K562 (cell line): ENCODE data around the gene IBA57. TPM values are rescaled to one million over a fixed set of nuclear protein-coding genes. Genes with fewer than 3 reads are reported as not detected.
A peak's percentile ranks its signal among the peaks of the same experiment; 100 is the strongest.

ENCODE experiments used
- ATAC-seq: fragments of 200-7000 bp; cut with Tn5 transposase; 3 replicates; pipeline ENCODE4 v1.9.1; 2020; ENCODE audit warnings: moderate library complexity
- BruUV-seq: library from RNA; stranded (reverse); fragments of 400-500 nt; replicated peaks from 2 replicates; lab custom pipeline; 2021; lab: Mats Ljungman, UMichigan
- CTCF ChIA-PET: fragments of 300-600 bp; formaldehyde crosslinking; extraction: SDS; loops from one replicate; lab custom pipeline; 2021; ENCODE audit warnings: low intra/inter-chr PET ratio; lab: Yijun Ruan, JAX
- POLR2A ChIA-PET: fragments of 300-600, 350-650 bp; sonication (Branson Sonifier 250); formaldehyde crosslinking; extraction: SDS; loops from one replicate; lab custom pipeline; 2021; ENCODE audit warnings: antibody characterized with exemption, inconsistent platforms; lab: Yijun Ruan, JAX
- DNase-seq, 4 experiments: peaks; one replicate each; pipeline versions ENCODE4 v3.0.0 to v3.0.0-alpha.2; 2011 to 2018; ENCODE audit warnings: low spot score in 3 of 4, mixed read lengths in 3 of 4; ENCODE audit errors: extremely low read depth in 1 of 4
- FAIRE-seq: peaks from 2 replicates; lab custom pipeline; 2011; peaks lifted over from hg19 to GRCh38; lab: Jason Lieb, UNC
- H2AFZ ChIP-seq: 2 replicates; pipeline ENCODE4 v1.6.0; 2011; ENCODE audit warnings: low read depth, low read length, control low read depth, inconsistent platforms
- H3K27ac ChIP-seq: fragments of 200-600 bp; 3 replicates; pipeline ENCODE4 v1.8.0; 2011; ENCODE audit warnings: low read depth, mild to moderate bottlenecking, control low read depth, inconsistent platforms, low read length, moderate library complexity, mixed read lengths; ENCODE audit errors: extremely low read depth
- H3K27me3 ChIP-seq, 2 experiments: fragments of 300-600 bp in 1 of 2; 2 replicates in 1 of 2; 3 replicates in 1 of 2; pipeline versions ENCODE4 v1.6.0 to v1.8.0; 2011; ENCODE audit warnings: inconsistent platforms in 2 of 2, low read length in 2 of 2, mild to moderate bottlenecking in 1 of 2, mixed read lengths in 1 of 2, moderate library complexity in 1 of 2; ENCODE audit not compliant: control insufficient read depth in 2 of 2, insufficient read depth in 2 of 2
- H3K36me3 ChIP-seq: fragments of 300-600 bp; 3 replicates; pipeline ENCODE4 v1.8.0; 2011; ENCODE audit warnings: mild to moderate bottlenecking, low read length, inconsistent platforms; ENCODE audit not compliant: control insufficient read depth, insufficient read depth
- H3K4me1 ChIP-seq, 2 experiments: fragments of 200-600 bp in 1 of 2; replicated peaks in 1 of 2; 2 replicates in 1 of 2; 3 replicates in 1 of 2; pipeline versions ENCODE4 v1.5.1 to v1.8.0; 2011; ENCODE audit warnings: inconsistent platforms in 2 of 2, low read length in 2 of 2, mild to moderate bottlenecking in 1 of 2, mixed read lengths in 1 of 2, moderate library complexity in 1 of 2; ENCODE audit not compliant: control insufficient read depth in 2 of 2, insufficient read depth in 2 of 2
- H3K4me2 ChIP-seq: 2 replicates; pipeline ENCODE4 v1.6.1; 2011; ENCODE audit warnings: low read length, control low read depth, inconsistent platforms, mixed read lengths; ENCODE audit not compliant: insufficient read depth
- H3K4me3 ChIP-seq: fragments of 200-600 bp; sonication (generic), shearing (Covaris generic); 2 replicates; pipeline ENCODE4 v1.5.1; 2016; ENCODE audit warnings: control low read depth, inconsistent platforms
- H3K79me2 ChIP-seq: fragments of 200-600 bp; 3 replicates; pipeline ENCODE4 v1.8.0; 2011; ENCODE audit warnings: low read length, inconsistent platforms; ENCODE audit not compliant: control insufficient read depth, insufficient read depth
- H3K9ac ChIP-seq, 2 experiments: 2 replicates each; pipeline versions ENCODE4 v1.6.0 to v1.6.1; 2011; ENCODE audit warnings: low read depth in 2 of 2, low read length in 2 of 2, control low read depth in 1 of 2, inconsistent platforms in 1 of 2, mild to moderate bottlenecking in 1 of 2, mixed read lengths in 1 of 2; ENCODE audit not compliant: insufficient read depth in 1 of 2
- H3K9me1 ChIP-seq: one replicate; pipeline ENCODE4 v1.6.0; 2011; ENCODE audit warnings: inconsistent platforms, mild to moderate bottlenecking, low read length, moderate library complexity; ENCODE audit not compliant: control insufficient read depth, insufficient read depth
- H3K9me3 ChIP-seq: replicated peaks from 2 replicates; pipeline ENCODE4 v1.5.1; 2011; ENCODE audit warnings: low read depth, low read length, inconsistent platforms; ENCODE audit not compliant: control insufficient read depth, insufficient read depth
- H4K20me1 ChIP-seq: replicated peaks from 2 replicates; pipeline ENCODE4 v1.6.1; 2011; ENCODE audit warnings: low read length, inconsistent platforms, mixed read lengths; ENCODE audit not compliant: control insufficient read depth, insufficient read depth
- BACH1 ChIP-seq: fragments of 200-800 bp; sonication (Bioruptor generic); IDR thresholded peaks from 2 replicates; pipeline ENCODE4 v1.6.1; 2016; ENCODE audit warnings: missing genetic modification characterization, missing compliant biosample characterization
- FOXJ2 ChIP-seq: fragments of 200-800 bp; sonication (Bioruptor generic); IDR thresholded peaks from 2 replicates; pipeline ENCODE4 v1.6.1; 2016; ENCODE audit warnings: missing genetic modification characterization, missing compliant biosample characterization
- GTF2A2 ChIP-seq: IDR thresholded peaks from 2 replicates; pipeline ENCODE4 v1.6.1; 2016; ENCODE audit warnings: mild to moderate bottlenecking, missing genetic modification characterization, missing compliant biosample characterization
- OTX1 ChIP-seq: fragments of 450-650 bp; formaldehyde crosslinking; IDR thresholded peaks from 2 replicates; pipeline ENCODE4 v1.4.0; 2022; ENCODE audit warnings: mild to moderate bottlenecking
- TEAD1 ChIP-seq, 2 experiments: fragments of 450-650 bp in 1 of 2; sonication (generic) in 1 of 2; formaldehyde crosslinking; IDR thresholded peaks; 2 replicates each; pipeline versions ENCODE4 v1.4.0 to v1.8.0; 2020 to 2022; ENCODE audit warnings: mild to moderate bottlenecking in 2 of 2, missing genetic modification reagents in 1 of 2
- XRCC5 ChIP-seq: fragments of 200-400 bp; formaldehyde crosslinking; IDR thresholded peaks from 2 replicates; pipeline ENCODE4 v1.6.1; 2017; ENCODE audit warnings: low read depth, mild to moderate bottlenecking, low read length
- ZNF239 ChIP-seq: fragments of 250-450 bp; sonication (Bioruptor Pico); IDR thresholded peaks from 2 replicates; pipeline ENCODE4 v1.4.0; 2020; ENCODE audit warnings: mild to moderate bottlenecking
- ZNF431 ChIP-seq: sonication (generic); formaldehyde crosslinking; IDR thresholded peaks from 2 replicates; pipeline ENCODE4 v1.8.0; 2022; ENCODE audit warnings: mild to moderate bottlenecking, missing genetic modification reagents
- WGBS: fragments of 100-300 bp; shearing (Covaris generic); methylation state at CpG from one replicate; pipeline ENCODE4 v1.1.6; 2016; ENCODE audit warnings: low coverage, mixed read lengths; ENCODE audit not compliant: insufficient coverage; ENCODE audit errors: missing lambda C conversion rate; 5-methylcytosine and 5-hydroxymethylcytosine counted together
- in situ Hi-C: fragments of 300-500 bp; cut with MboI; formaldehyde crosslinking; loops from 4 replicates; pipeline ENCODE4 v1.15.0; 2018; ENCODE audit warnings: inconsistent platforms, mixed read lengths
- intact Hi-C: fragments of 100-400 bp; cut with micrococcal nuclease; formaldehyde crosslinking; loops from 2 replicates; pipeline ENCODE4 v1.14.2; 2022
- polyA plus RNA-seq, 8 experiments: library from polyadenylated mRNA; depleted of rRNA in 4 of 8; stranded (reverse) in 5 of 8; unstranded in 3 of 8; fragments of >200 nt; fragmentation: Nextera tagmentation in 2 of 8; fragmentation: Illumina TruSeq in 1 of 8; extraction: Ambion mirVana in 2 of 8; extraction: Trizol in 1 of 8; gene quantifications; 2 replicates each; pipeline versions ENCODE4 v1.2.1 to v1.2.3, GENCODE V29; 2011 to 2014; ENCODE audit warnings: inconsistent platforms in 1 of 8, missing spikeins in 1 of 8
- total RNA-seq, 7 experiments: library from RNA; depleted of rRNA in 6 of 7; stranded (reverse); fragments of >200 nt in 6 of 7; fragmentation: Illumina TruSeq in 2 of 7; extraction: Trizol in 2 of 7; gene quantifications; 2 replicates each; pipeline versions ENCODE4 v1.2.1 to v1.2.3, GENCODE V29; 2011 to 2021; ENCODE audit warnings: low replicate concordance in 1 of 7
- TF ChIP-seq, protein P1 (sequence below): fragments of 250-450 bp; sonication (Bioruptor Pico); IDR thresholded peaks from 2 replicates; pipeline ENCODE4 v1.8.0; 2021; ENCODE audit warnings: moderate library complexity, mild to moderate bottlenecking, inconsistent platforms
- TF ChIP-seq, protein P2 (sequence below): IDR thresholded peaks from 2 replicates; pipeline ENCODE4 v1.6.1; 2012; ENCODE audit warnings: low read depth, low read length, improper control_type of control experiment, borderline replicate concordance
- TF ChIP-seq, protein P3 (sequence below): fragments of 450-650 bp; IDR thresholded peaks from 2 replicates; pipeline ENCODE4 v1.6.1; 2016; ENCODE audit warnings: mild to moderate bottlenecking
- TF ChIP-seq, protein P4 (sequence below): fragments of 450-650 bp; conservative IDR thresholded peaks from 2 replicates; pipeline ENCODE4 v1.6.1; 2016; ENCODE audit warnings: missing genetic modification characterization, low read depth, mild to moderate bottlenecking, control low read depth, missing compliant biosample characterization
- TF ChIP-seq, protein P5 (sequence below): fragments of 450-650 bp; IDR thresholded peaks from 2 replicates; pipeline ENCODE4 v1.6.1; 2016; ENCODE audit warnings: missing biosample characterization, missing genetic modification characterization

The IBA57 gene
- total and polyA plus RNA-seq, 9 of the 15 experiments (the other 6 are each of a cell fraction or from before 2014, with no cell fraction given): 0.77 to 15.5 (median 2.7) TPM

DNA sequence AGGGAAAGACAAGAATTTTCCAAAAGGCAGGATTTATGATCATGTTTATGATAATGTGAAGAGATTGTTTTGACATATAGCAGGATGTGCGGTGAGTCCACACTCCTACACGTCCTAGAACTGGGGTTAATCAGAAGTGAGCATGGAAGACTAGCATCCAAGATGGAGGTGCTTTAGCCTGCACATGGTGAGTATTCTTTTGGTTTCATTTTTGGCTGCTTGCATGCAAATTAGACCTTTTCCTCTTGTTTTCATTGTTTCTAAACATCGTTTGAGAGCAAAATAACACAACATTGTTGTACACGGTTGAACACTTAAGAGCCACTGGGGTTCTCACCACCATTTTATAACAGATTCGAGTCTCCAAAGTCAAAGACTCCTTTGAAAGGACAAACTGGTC lies 40.4 kb upstream of the IBA57 start:
- no peak overlapping the region for H3K27ac ChIP-seq
- ATAC-seq (no peak), DNase-seq (no peak), FAIRE-seq (no peak)
- peak overlapping the region; percentile 34 for H2AFZ ChIP-seq
- no peaks in the 10 kb centered on the region for H3K27me3 ChIP-seq
- H3K79me2 ChIP-seq: no peaks in the 10 kb centered on the region
- intact Hi-C loops (no loop called here), in situ Hi-C loops (no loop called here)
- no peaks in the 10 kb centered on the region for H3K9me3 ChIP-seq
- peaks cover 0 to 3% of the 10 kb centered on the region in 2 experiments; a peak in 2 of 5 replicates for H3K4me1 ChIP-seq
- CTCF ChIA-PET: no interaction called here
- no TSS peak for BruUV-seq
- no peak overlapping the region for H3K9ac ChIP-seq
- H3K4me2 ChIP-seq: no peak overlapping the region
- no peaks in the 10 kb centered on the region for H4K20me1 ChIP-seq
- 18% methylated on average over 5 of the region's 5 CpGs for WGBS
- no peaks in the 10 kb centered on the region for H3K36me3 ChIP-seq
- no peaks in the 10 kb centered on the region for H3K9me1 ChIP-seq
- H3K4me3 ChIP-seq: no peak overlapping the region
- POLR2A ChIA-PET: interaction anchor here (1.0 to 1.1 kb wide), 2 partner anchors 12 to 14 kb away, joined by 3 read pairs; no protein-coding TSS in a partner anchor
- TF ChIP-seq, protein P1, sequence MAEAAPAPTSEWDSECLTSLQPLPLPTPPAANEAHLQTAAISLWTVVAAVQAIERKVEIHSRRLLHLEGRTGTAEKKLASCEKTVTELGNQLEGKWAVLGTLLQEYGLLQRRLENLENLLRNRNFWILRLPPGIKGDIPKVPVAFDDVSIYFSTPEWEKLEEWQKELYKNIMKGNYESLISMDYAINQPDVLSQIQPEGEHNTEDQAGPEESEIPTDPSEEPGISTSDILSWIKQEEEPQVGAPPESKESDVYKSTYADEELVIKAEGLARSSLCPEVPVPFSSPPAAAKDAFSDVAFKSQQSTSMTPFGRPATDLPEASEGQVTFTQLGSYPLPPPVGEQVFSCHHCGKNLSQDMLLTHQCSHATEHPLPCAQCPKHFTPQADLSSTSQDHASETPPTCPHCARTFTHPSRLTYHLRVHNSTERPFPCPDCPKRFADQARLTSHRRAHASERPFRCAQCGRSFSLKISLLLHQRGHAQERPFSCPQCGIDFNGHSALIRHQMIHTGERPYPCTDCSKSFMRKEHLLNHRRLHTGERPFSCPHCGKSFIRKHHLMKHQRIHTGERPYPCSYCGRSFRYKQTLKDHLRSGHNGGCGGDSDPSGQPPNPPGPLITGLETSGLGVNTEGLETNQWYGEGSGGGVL (CRISPR knock-in tag): no peak
- TF ChIP-seq FOXJ2 (tag) (no peak), XRCC5 (no peak), OTX1 (CRISPR knock-in tag) (no peak), BACH1 (peak; percentile 75), ZNF431 (CRISPR knock-in tag) (no peak), TEAD1 (CRISPR knock-in tag; IDR thresholded peaks at IDR 0.05) (peak in 1 of 2 experiments; percentile 45; a peak in 1 of 4 replicates), ZNF239 (peak; percentile 59; the same call in 1 of the 2 replicates), GTF2A2 (tag) (peak; percentile 63; the same call in 1 of the 2 replicates)
- TF ChIP-seq, protein P2, sequence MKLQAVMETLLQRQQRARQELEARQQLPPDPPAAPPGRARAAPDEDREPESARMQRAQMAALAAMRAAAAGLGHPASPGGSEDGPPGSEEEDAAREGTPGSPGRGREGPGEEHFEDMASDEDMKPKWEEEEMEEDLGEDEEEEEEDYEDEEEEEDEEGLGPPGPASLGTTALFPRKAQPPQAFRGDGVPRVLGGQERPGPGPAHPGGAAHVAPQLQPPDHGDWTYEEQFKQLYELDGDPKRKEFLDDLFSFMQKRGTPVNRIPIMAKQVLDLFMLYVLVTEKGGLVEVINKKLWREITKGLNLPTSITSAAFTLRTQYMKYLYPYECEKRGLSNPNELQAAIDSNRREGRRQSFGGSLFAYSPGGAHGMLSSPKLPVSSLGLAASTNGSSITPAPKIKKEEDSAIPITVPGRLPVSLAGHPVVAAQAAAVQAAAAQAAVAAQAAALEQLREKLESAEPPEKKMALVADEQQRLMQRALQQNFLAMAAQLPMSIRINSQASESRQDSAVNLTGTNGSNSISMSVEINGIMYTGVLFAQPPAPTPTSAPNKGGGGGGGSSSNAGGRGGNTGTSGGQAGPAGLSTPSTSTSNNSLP: no peak
- TF ChIP-seq, protein P3, sequence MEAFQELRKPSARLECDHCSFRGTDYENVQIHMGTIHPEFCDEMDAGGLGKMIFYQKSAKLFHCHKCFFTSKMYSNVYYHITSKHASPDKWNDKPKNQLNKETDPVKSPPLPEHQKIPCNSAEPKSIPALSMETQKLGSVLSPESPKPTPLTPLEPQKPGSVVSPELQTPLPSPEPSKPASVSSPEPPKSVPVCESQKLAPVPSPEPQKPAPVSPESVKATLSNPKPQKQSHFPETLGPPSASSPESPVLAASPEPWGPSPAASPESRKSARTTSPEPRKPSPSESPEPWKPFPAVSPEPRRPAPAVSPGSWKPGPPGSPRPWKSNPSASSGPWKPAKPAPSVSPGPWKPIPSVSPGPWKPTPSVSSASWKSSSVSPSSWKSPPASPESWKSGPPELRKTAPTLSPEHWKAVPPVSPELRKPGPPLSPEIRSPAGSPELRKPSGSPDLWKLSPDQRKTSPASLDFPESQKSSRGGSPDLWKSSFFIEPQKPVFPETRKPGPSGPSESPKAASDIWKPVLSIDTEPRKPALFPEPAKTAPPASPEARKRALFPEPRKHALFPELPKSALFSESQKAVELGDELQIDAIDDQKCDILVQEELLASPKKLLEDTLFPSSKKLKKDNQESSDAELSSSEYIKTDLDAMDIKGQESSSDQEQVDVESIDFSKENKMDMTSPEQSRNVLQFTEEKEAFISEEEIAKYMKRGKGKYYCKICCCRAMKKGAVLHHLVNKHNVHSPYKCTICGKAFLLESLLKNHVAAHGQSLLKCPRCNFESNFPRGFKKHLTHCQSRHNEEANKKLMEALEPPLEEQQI: no peak
- TF ChIP-seq, protein P4, sequence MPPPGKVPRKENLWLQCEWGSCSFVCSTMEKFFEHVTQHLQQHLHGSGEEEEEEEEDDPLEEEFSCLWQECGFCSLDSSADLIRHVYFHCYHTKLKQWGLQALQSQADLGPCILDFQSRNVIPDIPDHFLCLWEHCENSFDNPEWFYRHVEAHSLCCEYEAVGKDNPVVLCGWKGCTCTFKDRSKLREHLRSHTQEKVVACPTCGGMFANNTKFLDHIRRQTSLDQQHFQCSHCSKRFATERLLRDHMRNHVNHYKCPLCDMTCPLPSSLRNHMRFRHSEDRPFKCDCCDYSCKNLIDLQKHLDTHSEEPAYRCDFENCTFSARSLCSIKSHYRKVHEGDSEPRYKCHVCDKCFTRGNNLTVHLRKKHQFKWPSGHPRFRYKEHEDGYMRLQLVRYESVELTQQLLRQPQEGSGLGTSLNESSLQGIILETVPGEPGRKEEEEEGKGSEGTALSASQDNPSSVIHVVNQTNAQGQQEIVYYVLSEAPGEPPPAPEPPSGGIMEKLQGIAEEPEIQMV (tag): 0 out of 2 replicates have a peak, but pooled peaks have one; percentile 43
- TF ChIP-seq, protein P5, sequence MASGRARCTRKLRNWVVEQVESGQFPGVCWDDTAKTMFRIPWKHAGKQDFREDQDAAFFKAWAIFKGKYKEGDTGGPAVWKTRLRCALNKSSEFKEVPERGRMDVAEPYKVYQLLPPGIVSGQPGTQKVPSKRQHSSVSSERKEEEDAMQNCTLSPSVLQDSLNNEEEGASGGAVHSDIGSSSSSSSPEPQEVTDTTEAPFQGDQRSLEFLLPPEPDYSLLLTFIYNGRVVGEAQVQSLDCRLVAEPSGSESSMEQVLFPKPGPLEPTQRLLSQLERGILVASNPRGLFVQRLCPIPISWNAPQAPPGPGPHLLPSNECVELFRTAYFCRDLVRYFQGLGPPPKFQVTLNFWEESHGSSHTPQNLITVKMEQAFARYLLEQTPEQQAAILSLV: peak; percentile 76
